HG03108 (cell line): ENCODE data around the gene FMO2.

Experiments used
- ATAC-seq: cut with Tn5 transposase; IDR thresholded peaks from one replicate; pipeline ENCODE4 v1.9.1; 2021; ENCODE audit warnings: moderate library complexity; ENCODE audit not compliant: unreplicated experiment

FMO2 gene

GRCh38 chr1:171185091-171185490, at the start of gene FMO2:
FMO2 (plus strand) TSS chr1:171185300; CDS start chr1:171185714, 414 bp downstream.
- no peak for ATAC-seq

GRCh38 chr1:171137580-171137979, 47.5 kb upstream of the FMO2 start:
- no peak for ATAC-seq

- ATAC-seq = no peak
Observed at GRCh38 chr1:171138980-171139379, 46.1 kb upstream of the FMO2 start.

- no peak for ATAC-seq
Observed at GRCh38 chr1:171139890-171140289, 45.2 kb upstream of the FMO2 start.

GRCh38 chr1:171140401-171140800, 44.7 kb upstream of the FMO2 start:
- no peak for ATAC-seq

- ATAC-seq = no peak
Observed at GRCh38 chr1:171140956-171141687, 44.0 kb upstream of the FMO2 start.

GRCh38 chr1:171141688-171142415, 43.2 kb upstream of the FMO2 start:
- no peak for ATAC-seq

GRCh38 chr1:171142416-171143385, 42.4 kb upstream of the FMO2 start:
- no peak for ATAC-seq

GRCh38 chr1:171150156-171150555, 34.9 kb upstream of the FMO2 start:
- ATAC-seq = no peak

- ATAC-seq = no peak
Observed at GRCh38 chr1:171152549-171152948, 32.6 kb upstream of the FMO2 start.

- ATAC-seq = no peak
Observed at GRCh38 chr1:171155484-171155883, 29.6 kb upstream of the FMO2 start.

GRCh38 chr1:171158096-171158495, 27.0 kb upstream of the FMO2 start:
- no peak for ATAC-seq

GRCh38 chr1:171158551-171158950, 26.5 kb upstream of the FMO2 start:
- ATAC-seq = no peak

- ATAC-seq = no peak
Observed at GRCh38 chr1:171159148-171159547, 26.0 kb upstream of the FMO2 start.

GRCh38 chr1:171160211-171160610, 24.9 kb upstream of the FMO2 start:
- ATAC-seq = no peak

- no peak for ATAC-seq
Observed at GRCh38 chr1:171160639-171161354, 24.3 kb upstream of the FMO2 start.

GRCh38 chr1:171161431-171161830, 23.7 kb upstream of the FMO2 start:
- no peak for ATAC-seq

GRCh38 chr1:171166361-171166760, 18.7 kb upstream of the FMO2 start:
- ATAC-seq = no peak

- ATAC-seq = no peak
Observed at GRCh38 chr1:171167785-171168184, 17.3 kb upstream of the FMO2 start.

GRCh38 chr1:171172471-171172870, 12.6 kb upstream of the FMO2 start:
- no peak for ATAC-seq

- ATAC-seq = no peak
Observed at GRCh38 chr1:171173069-171173468, 12.0 kb upstream of the FMO2 start.
